Keratinocyte (primary cell): ENCODE data around the gene ZNF521. TPM values are rescaled to one million over a fixed set of nuclear protein-coding genes. Genes with fewer than 3 reads are reported as not detected.

Experiments
- DNase-seq: peaks from one replicate; pipeline ENCODE4 v3.0.0-alpha.2; 2011; ENCODE audit warnings: low read depth, missing footprints, low spot score
- FAIRE-seq: peaks from 2 replicates; lab custom pipeline; 2011; peaks lifted over from hg19 to GRCh38; lab: Jason Lieb, UNC
- H2AFZ ChIP-seq: 2 replicates; pipeline ENCODE4 v1.6.0; 2012; ENCODE audit warnings: low read length, control low read depth, inconsistent platforms; ENCODE audit not compliant: control insufficient read depth
- H3K27ac ChIP-seq: 2 replicates; pipeline ENCODE4 v1.5.1; 2011; ENCODE audit warnings: low read length; ENCODE audit not compliant: control insufficient read depth, insufficient read depth
- H3K27me3 ChIP-seq: 3 replicates; pipeline ENCODE4 v1.6.0; 2011; ENCODE audit warnings: low read length; ENCODE audit not compliant: control insufficient read depth, insufficient read depth; ENCODE audit errors: extremely low read depth
- H3K36me3 ChIP-seq, 2 experiments: 2 replicates in 1 of 2; 3 replicates in 1 of 2; pipeline ENCODE4 v1.5.1; 2011; ENCODE audit warnings: low read length in 2 of 2, mild to moderate bottlenecking in 1 of 2; ENCODE audit not compliant: control insufficient read depth in 2 of 2, insufficient read depth in 2 of 2; ENCODE audit errors: extremely low read depth in 1 of 2
- H3K4me1 ChIP-seq: 3 replicates; pipeline ENCODE4 v1.5.1; 2011; ENCODE audit warnings: low read length; ENCODE audit not compliant: control insufficient read depth, insufficient read depth; ENCODE audit errors: extremely low read depth
- H3K4me2 ChIP-seq: 3 replicates; pipeline ENCODE4 v1.6.0; 2011; ENCODE audit warnings: low read depth, low read length; ENCODE audit not compliant: control insufficient read depth, insufficient read depth; ENCODE audit errors: extremely low read depth
- H3K4me3 ChIP-seq, 3 experiments: fragments of 200-600 bp in 1 of 3; sonication (generic) in 1 of 3; 2 replicates in 2 of 3; 3 replicates in 1 of 3; pipeline ENCODE4 v1.5.1; 2011 to 2016; ENCODE audit warnings: low read length in 3 of 3, mild to moderate bottlenecking in 3 of 3, control low read depth in 2 of 3, inconsistent platforms in 1 of 3, low read depth in 1 of 3, mixed read lengths in 1 of 3, mixed run types in 1 of 3, moderate library complexity in 1 of 3; ENCODE audit not compliant: control insufficient read depth in 2 of 3, insufficient read depth in 2 of 3; ENCODE audit errors: extremely low read depth in 1 of 3
- H3K79me2 ChIP-seq: 2 replicates; pipeline ENCODE4 v1.6.0; 2012; ENCODE audit warnings: low read length; ENCODE audit not compliant: control insufficient read depth, insufficient read depth
- H3K9ac ChIP-seq: 3 replicates; pipeline ENCODE4 v1.6.0; 2011; ENCODE audit warnings: low read length; ENCODE audit not compliant: control insufficient read depth, insufficient read depth; ENCODE audit errors: extremely low read depth
- H3K9me1 ChIP-seq: 3 replicates; pipeline ENCODE4 v1.6.0; 2011; ENCODE audit warnings: low read length; ENCODE audit not compliant: control insufficient read depth, insufficient read depth; ENCODE audit errors: extremely low read depth
- H3K9me3 ChIP-seq: 2 replicates; pipeline ENCODE4 v1.5.1; 2012; ENCODE audit warnings: low read depth, low read length; ENCODE audit not compliant: control insufficient read depth
- H4K20me1 ChIP-seq: 3 replicates; pipeline ENCODE4 v1.6.0; 2011; ENCODE audit warnings: low read length; ENCODE audit not compliant: control insufficient read depth, insufficient read depth; ENCODE audit errors: extremely low read depth
- CTCF ChIP-seq, 3 experiments: IDR thresholded peaks in 1 of 3; conservative IDR thresholded peaks in 1 of 3; optimal IDR thresholded peaks in 1 of 3; 2 replicates in 2 of 3; 3 replicates in 1 of 3; pipeline versions ENCODE3 to v1.5.1; 2011; ENCODE audit warnings: low read length in 3 of 3, mild to moderate bottlenecking in 3 of 3, moderate library complexity in 2 of 3, control low read depth in 1 of 3, inconsistent platforms in 1 of 3; ENCODE audit not compliant: insufficient read depth in 2 of 3; ENCODE audit errors: extremely low read depth in 1 of 3
- EZH2 ChIP-seq: IDR thresholded peaks from one replicate; pipeline ENCODE4 v1.6.1; 2012; ENCODE audit warnings: inconsistent platforms, mild to moderate bottlenecking, low read length, moderate library complexity
- dilution Hi-C: fragments of 300-500 bp; cut with MboI; formaldehyde crosslinking; loops from one replicate; pipeline ENCODE4 v1.7.0; 2020; ENCODE audit warnings: low sequenced_read_pairs; ENCODE audit not compliant: extremely low pct_ligation_motif_present
- polyA plus RNA-seq, 5 experiments: library from polyadenylated mRNA; depleted of rRNA in 3 of 5; stranded (reverse) in 3 of 5; stranded (forward) in 1 of 5; unstranded in 1 of 5; fragments of >200 nt; gene quantifications; 1 replicate in 1 of 5; 2 replicates in 3 of 5; 3 replicates in 1 of 5; pipeline versions ENCODE4 v1.2.1 to v1.2.3, GENCODE V29; 2011 to 2012; ENCODE audit warnings: missing spikeins in 2 of 5, low read depth in 1 of 5, low replicate concordance in 1 of 5

Gene ZNF521
- polyA plus RNA-seq, 1 donor (not counting 4 experiments of a cell fraction or from before 2014, with no cell fraction given), result 0.07 TPM

- H3K4me3 ChIP-seq, result no peak overlapping the region
- no peaks in the 10 kb centered on the region for H3K9me3 ChIP-seq
- H4K20me1 ChIP-seq, result no peaks in the 10 kb centered on the region
- no peaks in the 10 kb centered on the region for H3K27me3 ChIP-seq
- H3K27ac ChIP-seq, result no peak overlapping the region
- H3K9ac ChIP-seq, result no peak overlapping the region
- H2AFZ ChIP-seq, result no peak overlapping the region
- H3K79me2 ChIP-seq, result no peaks in the 10 kb centered on the region
- dilution Hi-C loops, result no loop called here
- no peaks in the 10 kb centered on the region for H3K36me3 ChIP-seq
- H3K9me1 ChIP-seq, result no peaks in the 10 kb centered on the region
- DNase-seq, result no peak
- no peak for FAIRE-seq
- TF ChIP-seq EZH2, result no peak
- TF ChIP-seq CTCF (optimal IDR thresholded peaks at IDR 0.05 in 1 of 3, IDR thresholded peaks at IDR 0.05 in 1 of 3, conservative IDR thresholded peaks at IDR 0.05 in 1 of 3; ENCODE audit: extremely low read depth in 1 of 3, insufficient read depth in 2 of 3, low read length in 3 of 3), result no peak
- no peaks in the 10 kb centered on the region for H3K4me1 ChIP-seq
- no peak overlapping the region for H3K4me2 ChIP-seq
Observed at GRCh38 chr18:25329783-25330182, 22.2 kb downstream of the ZNF521 start.

- no peak overlapping the region for H3K9ac ChIP-seq
- no peaks in the 10 kb centered on the region for H3K27me3 ChIP-seq
- no peak overlapping the region for H3K27ac ChIP-seq
- TF ChIP-seq EZH2 (no peak), CTCF (optimal IDR thresholded peaks at IDR 0.05 in 1 of 3, IDR thresholded peaks at IDR 0.05 in 1 of 3, conservative IDR thresholded peaks at IDR 0.05 in 1 of 3; ENCODE audit: extremely low read depth in 1 of 3, insufficient read depth in 2 of 3, low read length in 3 of 3) (no peak)
- H2AFZ ChIP-seq, result no peak overlapping the region
- H3K9me1 ChIP-seq, result no peaks in the 10 kb centered on the region
- H3K36me3 ChIP-seq, result no peaks in the 10 kb centered on the region
- H3K79me2 ChIP-seq, result no peaks in the 10 kb centered on the region
- no peak for DNase-seq
- H3K4me3 ChIP-seq, result no peak overlapping the region
- H3K4me1 ChIP-seq, result no peaks in the 10 kb centered on the region
- dilution Hi-C loops, result no loop called here
- H4K20me1 ChIP-seq, result no peaks in the 10 kb centered on the region
- H3K9me3 ChIP-seq, result no peaks in the 10 kb centered on the region
- FAIRE-seq, result no peak
- H3K4me2 ChIP-seq, result no peak overlapping the region
Observed at GRCh38 chr18:25327584-25327983, 24.4 kb downstream of the ZNF521 start.
